ENCODE data around the gene CNTN1.

The CNTN1 gene

GRCh38 chr12:41100572-41100971 lies 408.3 kb downstream of the CNTN1 start:
- no peak for DNase-seq (ENCODE audit: low read depth in 2 of 2, low spot score in 1 of 2)

- no peak for DNase-seq (ENCODE audit: low read depth in 2 of 2, low spot score in 1 of 2)
Measured at GRCh38 chr12:41101806-41102205, 409.6 kb downstream of the CNTN1 start.

- DNase-seq (ENCODE audit: low read depth in 2 of 2, low spot score in 1 of 2), result no peak
Measured at GRCh38 chr12:41103614-41104013, 411.4 kb downstream of the CNTN1 start.

GRCh38 chr12:41106315-41106714 lies 414.1 kb downstream of the CNTN1 start:
- no peak for DNase-seq (ENCODE audit: low read depth in 2 of 2, low spot score in 1 of 2)

- no peak for DNase-seq (ENCODE audit: low read depth in 2 of 2, low spot score in 1 of 2)
Measured at GRCh38 chr12:41108032-41108431, 415.8 kb downstream of the CNTN1 start.

DNA sequence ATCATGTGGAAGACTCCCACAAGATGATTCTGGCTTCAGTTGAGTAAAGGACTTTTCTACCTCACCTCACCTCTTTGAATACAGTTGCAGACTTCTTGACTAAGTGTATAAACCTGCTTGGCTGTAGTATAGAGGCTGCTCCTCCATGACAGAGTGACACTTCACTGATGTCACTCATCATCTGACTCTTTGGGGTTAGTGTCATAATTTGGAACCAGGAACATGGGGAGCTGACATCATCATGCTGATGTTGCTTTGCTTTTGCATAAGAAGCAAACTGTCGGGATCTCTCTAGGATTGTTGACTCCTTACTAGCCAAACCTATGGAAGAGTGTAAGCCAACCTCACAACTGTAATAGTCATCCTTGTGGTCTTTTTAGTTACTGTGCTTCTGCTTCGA lies 420.7 kb downstream of the CNTN1 start:
- DNase-seq (ENCODE audit: low read depth in 2 of 2, low spot score in 1 of 2), result no peak

GRCh38 chr12:41120211-41120610 lies 428.0 kb downstream of the CNTN1 start:
- no peak for DNase-seq (ENCODE audit: low read depth in 2 of 2, low spot score in 1 of 2)

DNA sequence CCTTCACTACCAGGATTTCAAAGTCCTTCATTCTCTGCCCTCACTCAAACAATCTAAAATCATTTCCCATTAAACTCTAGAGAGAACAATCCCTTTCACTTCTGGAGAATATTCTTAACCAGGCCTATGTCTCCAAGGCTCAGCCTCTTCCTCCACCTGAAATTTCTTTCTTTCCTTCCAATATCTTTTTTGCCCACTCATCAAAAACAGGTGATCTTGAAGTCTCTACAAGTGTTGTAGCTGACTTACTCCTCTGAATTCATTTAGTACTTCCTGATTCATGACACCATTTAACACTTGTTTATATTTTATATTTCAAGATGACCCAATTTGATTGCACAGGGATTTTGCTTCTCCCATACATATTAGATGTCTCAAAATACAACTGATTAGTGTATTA lies 429.1 kb downstream of the CNTN1 start:
- no peak for DNase-seq (ENCODE audit: low read depth in 2 of 2, low spot score in 1 of 2)
